Neural progenitor cell (in vitro differentiated cells): ENCODE data around the gene PM20D1.

ENCODE experiments used
- EZH2 ChIP-seq: fragments of 200-600 bp; sonication (generic); IDR thresholded peaks from 2 replicates; pipeline ENCODE4 v1.6.1; 2017; ENCODE audit warnings: antibody characterized with exemption, mild to moderate bottlenecking, moderate library complexity
- EZH2phosphoT487 ChIP-seq: fragments of 200-600 bp; sonication (generic); IDR thresholded peaks from 2 replicates; pipeline ENCODE4 v1.6.1; 2017; ENCODE audit warnings: antibody characterized with exemption
- TF ChIP-seq, protein P1 (sequence below): fragments of 200-600 bp; sonication (generic); IDR thresholded peaks from 2 replicates; pipeline ENCODE4 v1.5.1; 2017; ENCODE audit warnings: antibody characterized with exemption, mild to moderate bottlenecking

GRCh38 chr1:205861540-205861939 lies 11.6 kb upstream of the PM20D1 start:
- TF ChIP-seq EZH2phosphoT487: no peak
- TF ChIP-seq, protein P1, sequence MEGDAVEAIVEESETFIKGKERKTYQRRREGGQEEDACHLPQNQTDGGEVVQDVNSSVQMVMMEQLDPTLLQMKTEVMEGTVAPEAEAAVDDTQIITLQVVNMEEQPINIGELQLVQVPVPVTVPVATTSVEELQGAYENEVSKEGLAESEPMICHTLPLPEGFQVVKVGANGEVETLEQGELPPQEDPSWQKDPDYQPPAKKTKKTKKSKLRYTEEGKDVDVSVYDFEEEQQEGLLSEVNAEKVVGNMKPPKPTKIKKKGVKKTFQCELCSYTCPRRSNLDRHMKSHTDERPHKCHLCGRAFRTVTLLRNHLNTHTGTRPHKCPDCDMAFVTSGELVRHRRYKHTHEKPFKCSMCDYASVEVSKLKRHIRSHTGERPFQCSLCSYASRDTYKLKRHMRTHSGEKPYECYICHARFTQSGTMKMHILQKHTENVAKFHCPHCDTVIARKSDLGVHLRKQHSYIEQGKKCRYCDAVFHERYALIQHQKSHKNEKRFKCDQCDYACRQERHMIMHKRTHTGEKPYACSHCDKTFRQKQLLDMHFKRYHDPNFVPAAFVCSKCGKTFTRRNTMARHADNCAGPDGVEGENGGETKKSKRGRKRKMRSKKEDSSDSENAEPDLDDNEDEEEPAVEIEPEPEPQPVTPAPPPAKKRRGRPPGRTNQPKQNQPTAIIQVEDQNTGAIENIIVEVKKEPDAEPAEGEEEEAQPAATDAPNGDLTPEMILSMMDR: no peak
- no peak for TF ChIP-seq EZH2
